Measurements from ENCODE around the gene SRGAP2C. TPM values are rescaled to one million over a fixed set of nuclear protein-coding genes. Genes with fewer than 3 reads are reported as not detected.
A peak's percentile ranks its signal among the peaks of the same experiment; 100 is the strongest.
"Not testable (repeated sequence)": the region's sequence is repeated elsewhere in the genome, so short reads cannot be mapped to it uniquely, and the experiment has no call there.

Gene SRGAP2C
- total RNA-seq, 4 donors from 2014 or later: 32.6 to 41.5 (median 36.1) TPM

DNA sequence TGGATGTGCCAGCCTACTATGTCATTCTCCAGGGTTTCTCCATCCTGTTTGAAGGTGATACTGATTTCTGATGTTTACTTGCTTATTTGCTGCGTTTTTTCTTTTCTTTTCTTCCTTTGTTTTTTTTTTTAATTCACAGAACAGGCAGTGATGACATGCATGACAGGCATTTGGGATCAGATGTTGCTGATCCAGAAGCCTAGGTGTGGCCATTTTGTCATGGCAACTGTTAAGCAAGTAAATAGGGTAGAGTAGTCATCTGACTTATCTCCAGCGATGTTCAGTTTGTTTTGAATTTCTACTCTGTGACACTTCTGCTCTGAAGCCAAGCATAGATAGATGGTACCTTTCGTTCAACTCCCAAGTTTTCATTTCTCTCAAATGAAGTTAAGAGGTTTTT, 181.4 kb downstream of the SRGAP2C start:
- H3K4me3 ChIP-seq; intact Hi-C loops (cut with DNase I); H3K27me3 ChIP-seq; H3K9me3 ChIP-seq; H3K4me1 ChIP-seq; H3K36me3 ChIP-seq; DNase-seq (ENCODE audit: extremely low spot score); H3K27ac ChIP-seq (replicated peaks in 1 of 4): not testable (repeated sequence)
- WGBS: no CpG with 5 or more reads among the region's 3 CpGs

DNA sequence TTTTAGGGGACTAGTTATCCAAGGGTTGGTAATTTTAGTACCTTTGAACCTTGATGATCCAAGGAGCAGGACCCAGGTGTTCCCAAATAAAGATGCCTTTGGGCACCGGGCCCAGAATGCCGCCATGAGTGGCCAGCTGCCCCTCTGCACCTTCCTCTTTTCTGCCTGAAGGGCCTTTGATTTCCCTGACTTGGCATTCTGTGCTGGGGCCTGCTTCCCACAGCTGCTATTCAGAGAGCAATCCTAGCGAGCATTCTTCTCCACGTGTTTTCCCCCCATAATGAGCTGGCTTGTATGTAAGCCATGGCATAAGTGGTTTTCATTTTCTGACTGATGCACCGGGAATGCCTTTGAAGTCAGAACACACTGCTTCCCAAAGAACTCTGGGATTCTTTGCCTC, 184.1 kb downstream of the SRGAP2C start:
- H3K4me1 ChIP-seq; H3K27me3 ChIP-seq; DNase-seq (ENCODE audit: extremely low spot score); intact Hi-C loops (cut with DNase I); H3K36me3 ChIP-seq; H3K27ac ChIP-seq (replicated peaks in 1 of 4); H3K4me3 ChIP-seq; H3K9me3 ChIP-seq: not testable (repeated sequence)
- no CpG with 5 or more reads among the region's 5 CpGs for WGBS

DNA sequence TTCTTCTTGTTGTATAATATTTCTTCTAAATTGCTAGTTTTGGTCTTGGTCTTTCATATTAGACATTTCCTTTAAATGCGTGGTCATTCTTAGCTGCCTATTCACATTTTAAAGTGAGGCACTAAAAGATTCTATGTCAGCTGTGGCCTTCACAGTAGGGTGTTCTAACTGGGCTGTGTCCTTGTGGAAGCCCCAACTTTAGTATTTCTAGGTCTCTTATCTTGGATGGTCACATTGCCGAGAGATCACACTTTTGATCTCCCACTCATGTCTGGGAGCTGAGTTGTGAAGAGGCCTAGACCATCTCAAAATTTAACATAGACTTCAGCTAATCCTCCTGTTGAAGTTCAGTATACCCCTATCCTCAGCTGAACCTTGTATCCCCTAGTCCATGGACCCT, 185.2 kb downstream of the SRGAP2C start:
- intact Hi-C loops (cut with DNase I); H3K27me3 ChIP-seq: not testable (repeated sequence)
- 93% methylated on average over 2 of the region's 2 CpGs for WGBS

DNA sequence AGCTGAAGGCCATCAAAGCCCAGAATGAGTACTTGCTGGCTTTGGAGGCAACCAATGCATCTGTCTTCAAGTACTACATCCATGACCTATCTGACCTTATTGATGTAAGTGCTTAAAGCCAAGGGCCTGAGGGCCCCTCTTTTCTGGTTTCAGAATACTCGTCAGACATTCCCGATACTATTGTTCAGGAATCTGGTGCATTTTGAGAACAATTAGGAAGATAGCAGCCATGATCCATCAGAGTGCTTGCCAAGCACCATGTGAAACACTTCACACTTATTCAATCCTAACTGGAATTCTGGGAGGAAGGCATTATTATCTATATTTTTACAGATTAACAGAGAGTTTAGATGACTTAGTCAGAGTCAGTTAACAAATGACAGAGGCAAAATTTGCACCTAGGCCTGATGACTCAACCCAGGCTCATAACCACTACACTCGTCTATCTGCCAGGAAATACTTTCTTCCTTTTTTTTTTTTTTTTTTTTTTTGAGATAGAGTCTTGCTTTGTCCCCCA, 190.1 kb downstream of the SRGAP2C start:
- intact Hi-C loops (cut with DNase I); H3K9me3 ChIP-seq; H3K27ac ChIP-seq (replicated peaks in 1 of 4); DNase-seq (ENCODE audit: extremely low spot score); H3K27me3 ChIP-seq; H3K4me3 ChIP-seq; H3K4me1 ChIP-seq: not testable (repeated sequence)
- H3K36me3 ChIP-seq: peaks cover 0 to 11% (median 0%) of the 10 kb centered on the region in 4 donors
- 80% methylated on average over 2 of the region's 3 CpGs for WGBS

More for the DNA sequence above, 185.2 kb downstream of the SRGAP2C start:
- not testable (repeated sequence) for H3K4me1 ChIP-seq; H3K4me3 ChIP-seq; H3K27ac ChIP-seq (replicated peaks in 1 of 4); DNase-seq (ENCODE audit: extremely low spot score); H3K9me3 ChIP-seq
- H3K36me3 ChIP-seq: peaks cover 0 to 11% (median 0%) of the 10 kb centered on the region in 4 donors

DNA sequence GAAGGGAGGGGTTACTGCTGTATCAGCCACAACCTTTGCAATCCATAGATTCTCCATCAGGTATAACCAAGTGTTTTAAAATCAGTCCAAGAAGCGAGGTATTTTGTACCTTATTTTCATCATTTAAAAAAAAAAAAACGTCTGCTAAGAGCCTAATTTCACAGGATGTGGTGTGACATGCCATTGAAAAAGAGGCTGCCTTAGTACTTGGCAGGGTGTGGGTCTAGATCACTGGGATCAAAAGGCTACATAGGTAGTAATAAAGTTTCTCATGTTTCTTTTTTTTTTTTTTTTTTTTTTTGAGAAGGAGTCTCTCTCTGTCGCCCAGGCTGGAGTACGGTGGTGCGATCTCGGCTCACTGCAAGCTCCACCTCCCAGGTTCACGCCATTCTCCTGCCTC, 192.2 kb downstream of the SRGAP2C start:
- H3K36me3 ChIP-seq: peaks cover 0 to 11% (median 0%) of the 10 kb centered on the region in 4 donors
- H3K27me3 ChIP-seq; H3K4me1 ChIP-seq; H3K27ac ChIP-seq (replicated peaks in 1 of 4); H3K9me3 ChIP-seq; intact Hi-C loops (cut with DNase I); H3K4me3 ChIP-seq; DNase-seq (ENCODE audit: extremely low spot score): not testable (repeated sequence)
- WGBS: 100% methylated on average over 2 of the region's 7 CpGs

DNA sequence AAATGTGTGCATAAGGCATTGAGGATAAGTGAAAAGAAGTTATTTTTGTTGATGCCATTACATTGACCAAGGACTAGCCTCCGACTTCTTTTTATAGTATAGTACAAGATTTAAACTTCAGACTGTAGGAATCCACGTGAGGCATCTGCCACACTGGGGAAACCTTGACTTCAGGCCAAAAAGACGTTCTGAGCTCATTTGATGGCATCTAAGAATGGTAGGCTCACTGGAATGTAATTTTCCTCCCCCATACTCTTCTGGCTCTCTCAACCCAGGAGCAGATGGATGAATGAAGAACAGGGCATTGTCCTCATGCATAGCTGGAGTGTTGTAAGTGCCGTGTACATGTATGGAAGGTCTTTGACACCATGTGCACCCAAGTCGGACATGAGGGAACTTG, 194.0 kb downstream of the SRGAP2C start:
- intact Hi-C loops (cut with DNase I); H3K4me3 ChIP-seq; H3K4me1 ChIP-seq; H3K27me3 ChIP-seq; H3K27ac ChIP-seq (replicated peaks in 1 of 4); DNase-seq (ENCODE audit: extremely low spot score); H3K9me3 ChIP-seq: not testable (repeated sequence)
- H3K36me3 ChIP-seq: peaks cover 0 to 11% (median 0%) of the 10 kb centered on the region in 4 donors
- 90% methylated on average over 2 of the region's 5 CpGs for WGBS

DNA sequence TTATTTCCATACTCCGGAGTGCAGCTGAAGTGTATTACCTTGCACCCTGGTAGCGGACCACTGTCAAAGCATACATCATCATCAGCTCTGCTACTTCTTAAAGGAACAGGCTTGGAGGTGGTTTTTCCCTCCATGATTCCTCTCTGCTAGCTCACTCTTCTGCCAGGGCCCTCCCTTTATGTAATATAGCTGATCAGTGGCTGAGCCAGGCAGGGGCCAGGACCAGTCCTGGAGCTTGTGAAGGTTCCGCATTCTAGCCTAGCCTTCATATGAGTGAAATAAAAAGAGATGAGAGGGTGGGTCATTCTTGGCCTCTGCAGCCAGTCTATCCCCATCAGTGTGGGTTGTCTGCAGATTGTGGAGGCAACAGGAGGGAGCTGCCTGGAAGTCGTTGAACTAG, 200.0 kb downstream of the SRGAP2C start:
- H3K4me1 ChIP-seq; H3K27me3 ChIP-seq; H3K36me3 ChIP-seq; H3K4me3 ChIP-seq; intact Hi-C loops (cut with DNase I); DNase-seq (ENCODE audit: extremely low spot score); H3K9me3 ChIP-seq: not testable (repeated sequence)
- peak overlapping the region in 2 of 4 donors; percentile 31 to 42 for H3K27ac ChIP-seq (replicated peaks in 1 of 4)
- WGBS: 61% methylated on average over 2 of the region's 4 CpGs

DNA sequence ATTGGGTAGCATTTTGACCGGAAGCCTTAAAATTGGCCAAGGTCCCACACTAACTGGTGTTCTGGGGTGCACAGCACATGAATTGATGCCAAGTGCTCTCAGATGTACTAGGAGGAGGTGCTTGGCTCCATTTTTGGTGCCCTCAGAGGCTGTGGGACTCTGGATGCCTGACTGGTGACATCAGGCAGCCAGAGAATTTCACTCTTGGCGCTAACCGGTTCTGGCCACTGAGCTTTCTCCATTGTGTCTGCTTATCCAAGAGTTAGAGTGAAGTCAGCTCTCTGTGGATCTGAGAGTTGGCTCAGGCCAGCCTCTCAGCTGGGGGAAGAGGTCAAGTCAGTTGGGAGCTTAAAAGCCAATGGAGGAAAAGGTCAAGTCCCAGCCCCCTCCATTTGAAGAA, 200.4 kb downstream of the SRGAP2C start:
- H3K4me1 ChIP-seq; H3K4me3 ChIP-seq; DNase-seq (ENCODE audit: extremely low spot score); H3K27me3 ChIP-seq; H3K36me3 ChIP-seq; H3K9me3 ChIP-seq; intact Hi-C loops (cut with DNase I); H3K27ac ChIP-seq (replicated peaks in 1 of 4): not testable (repeated sequence)
- WGBS: no CpG with 5 or more reads among the region's 3 CpGs

DNA sequence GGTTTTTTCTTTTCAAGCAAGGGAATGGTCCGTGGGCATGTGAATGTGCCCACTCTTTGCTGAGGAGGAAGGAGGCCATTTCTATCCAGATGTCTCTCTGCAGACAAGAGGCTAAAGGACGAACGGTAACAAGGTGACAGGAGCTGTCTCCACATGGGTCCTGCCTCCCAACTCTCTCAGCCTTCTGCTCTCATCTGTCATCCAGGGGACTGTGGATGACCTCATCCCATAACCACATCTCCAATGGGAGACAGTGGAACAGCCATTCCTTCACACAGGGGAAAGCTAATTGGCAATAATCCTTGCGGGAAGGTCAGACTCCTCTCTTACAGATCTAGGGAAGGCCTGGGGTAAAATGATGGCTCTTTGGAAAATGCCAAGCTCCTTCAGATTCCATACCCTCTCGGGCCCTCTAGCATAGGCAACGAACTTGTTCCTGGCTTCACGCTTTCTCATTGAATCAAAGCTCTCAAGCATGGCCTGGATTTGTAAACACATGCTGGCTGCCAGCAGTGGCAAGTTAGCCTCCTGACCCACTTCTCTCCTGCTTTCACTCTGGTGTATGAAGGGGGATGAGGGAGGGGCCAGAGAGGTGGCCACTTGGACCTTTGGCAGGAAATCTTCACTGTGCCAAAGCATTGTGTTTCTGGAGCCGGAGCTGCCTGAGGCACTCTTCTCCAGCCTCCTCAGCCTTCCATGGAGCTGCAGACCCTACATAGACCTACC, 201.0 kb downstream of the SRGAP2C start:
- H3K36me3 ChIP-seq; H3K27me3 ChIP-seq; DNase-seq (ENCODE audit: extremely low spot score); H3K9me3 ChIP-seq; intact Hi-C loops (cut with DNase I); H3K4me1 ChIP-seq; H3K4me3 ChIP-seq: not testable (repeated sequence)
- H3K27ac ChIP-seq (replicated peaks in 1 of 4): peak overlapping the region in 1 of 4 donors; percentile 26
- WGBS: 50% methylated on average over 3 of the region's 8 CpGs

DNA sequence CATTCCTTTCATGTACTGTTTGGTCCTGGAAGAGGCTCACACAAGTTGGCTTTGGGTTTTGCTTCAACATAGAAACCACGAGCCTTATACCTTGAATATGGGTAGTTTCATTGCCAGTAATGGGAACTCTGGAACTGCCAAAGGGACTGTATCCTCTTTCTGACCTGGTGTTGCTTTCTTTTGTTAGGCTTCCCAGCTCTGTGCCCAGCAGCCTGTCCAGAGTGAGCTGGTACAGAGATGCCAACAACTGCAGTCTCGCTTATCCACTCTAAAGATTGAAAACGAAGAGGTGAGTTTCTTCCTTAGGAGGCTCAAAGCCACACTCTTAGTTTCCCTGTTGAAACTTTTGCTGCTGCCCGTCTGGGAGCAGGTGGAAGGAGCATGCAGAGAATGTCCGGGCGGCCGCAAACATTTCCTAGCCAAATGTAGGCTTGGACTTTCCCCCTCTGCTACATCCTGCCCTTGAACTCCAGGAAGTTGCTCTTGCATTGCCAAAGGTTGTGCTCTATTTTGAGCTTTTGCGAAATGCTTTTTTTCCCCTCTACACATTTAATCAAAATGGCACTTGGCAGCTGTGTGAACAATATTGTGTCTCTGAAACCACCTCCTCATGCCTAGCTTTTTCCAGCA, 201.7 kb downstream of the SRGAP2C start:
- H3K4me1 ChIP-seq; H3K27me3 ChIP-seq; H3K9me3 ChIP-seq; intact Hi-C loops (cut with DNase I); DNase-seq (ENCODE audit: extremely low spot score); H3K27ac ChIP-seq (replicated peaks in 1 of 4); H3K36me3 ChIP-seq; H3K4me3 ChIP-seq: not testable (repeated sequence)
- WGBS: no CpG with 5 or more reads among the region's 8 CpGs

DNA sequence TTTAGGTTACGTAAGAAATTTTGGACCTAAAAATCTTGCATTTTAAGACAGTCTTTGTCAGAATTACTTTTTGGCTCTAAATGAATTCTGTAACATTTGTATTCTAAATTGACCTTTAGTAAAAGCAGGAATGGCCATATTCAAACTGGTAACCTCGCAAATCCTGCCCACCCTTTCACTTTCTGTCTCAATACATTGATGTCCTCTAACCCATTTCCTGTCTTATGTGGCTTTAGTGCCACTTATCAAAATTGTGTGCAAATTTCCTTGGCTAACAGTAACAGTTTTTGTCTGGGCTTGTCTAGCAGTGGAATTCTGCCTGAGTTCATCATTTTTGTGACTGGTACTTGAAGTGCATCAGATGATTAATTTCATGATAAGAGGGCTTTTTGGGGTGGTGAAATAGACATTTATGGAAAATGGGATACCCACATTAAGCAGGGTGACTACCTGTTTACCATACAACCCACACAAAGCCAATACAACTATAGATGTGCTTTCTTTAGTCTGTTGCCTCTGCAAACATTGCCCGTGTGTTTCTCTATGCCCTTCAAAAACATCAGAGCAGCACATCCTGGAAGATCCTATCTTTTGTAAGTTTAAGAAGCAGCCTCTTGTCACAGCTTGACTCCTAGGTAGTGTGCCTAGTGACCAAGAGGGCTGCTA, 205.3 kb downstream of the SRGAP2C start:
- H3K27ac ChIP-seq (replicated peaks in 1 of 4); H3K4me1 ChIP-seq; DNase-seq (ENCODE audit: extremely low spot score); intact Hi-C loops (cut with DNase I); H3K36me3 ChIP-seq; H3K9me3 ChIP-seq; H3K27me3 ChIP-seq; H3K4me3 ChIP-seq: not testable (repeated sequence)
- no CpG with 5 or more reads among the region's 3 CpGs for WGBS

DNA sequence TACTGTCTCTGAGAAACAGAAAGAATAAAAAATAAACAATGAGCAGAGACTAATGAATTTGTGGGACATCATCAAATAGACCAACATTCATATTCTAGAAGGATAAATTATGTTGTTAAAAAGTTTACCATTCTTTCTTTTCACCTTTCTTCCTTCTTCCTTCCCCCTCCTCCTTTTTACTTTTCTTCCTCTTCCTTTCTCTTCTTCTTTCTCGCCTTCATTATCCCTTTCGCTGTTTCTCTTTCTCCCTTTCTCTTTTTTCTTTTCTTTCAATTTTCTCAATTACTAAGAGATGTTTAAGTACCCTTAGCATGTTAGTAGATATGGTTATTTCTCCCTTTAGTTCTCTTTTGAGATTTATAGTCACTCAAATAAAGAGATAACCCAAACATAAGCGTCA, 207.4 kb downstream of the SRGAP2C start:
- H3K36me3 ChIP-seq; DNase-seq (ENCODE audit: extremely low spot score); H3K27ac ChIP-seq (replicated peaks in 1 of 4); H3K9me3 ChIP-seq; H3K4me3 ChIP-seq; intact Hi-C loops (cut with DNase I): not testable (repeated sequence)
- peaks cover 0 to 18% (median 8%) of the 10 kb centered on the region in 4 donors for H3K4me1 ChIP-seq
- peaks cover 0 to 15% (median 7%) of the 10 kb centered on the region in 4 donors for H3K27me3 ChIP-seq
- WGBS: 94% methylated on average over 3 of the region's 3 CpGs

Data from esophagus muscularis mucosa (tissue), 4 donors.